CD4-positive, alpha-beta T cell treated with Interleukin-21 for 1 hour (primary cell): ENCODE results near the gene CEP170.
"Not testable (repeated sequence)": the region's sequence is repeated elsewhere in the genome, so short reads cannot be mapped to it uniquely, and the experiment has no call there.

Experiments
- DNase-seq: peaks from one replicate; pipeline ENCODE4 v3.0.0-alpha.2; 2020

Gene CEP170

GRCh38 chr1:243230914-243231313 lies 24.2 kb downstream of the CEP170 start:
- DNase-seq, result no peak

DNA sequence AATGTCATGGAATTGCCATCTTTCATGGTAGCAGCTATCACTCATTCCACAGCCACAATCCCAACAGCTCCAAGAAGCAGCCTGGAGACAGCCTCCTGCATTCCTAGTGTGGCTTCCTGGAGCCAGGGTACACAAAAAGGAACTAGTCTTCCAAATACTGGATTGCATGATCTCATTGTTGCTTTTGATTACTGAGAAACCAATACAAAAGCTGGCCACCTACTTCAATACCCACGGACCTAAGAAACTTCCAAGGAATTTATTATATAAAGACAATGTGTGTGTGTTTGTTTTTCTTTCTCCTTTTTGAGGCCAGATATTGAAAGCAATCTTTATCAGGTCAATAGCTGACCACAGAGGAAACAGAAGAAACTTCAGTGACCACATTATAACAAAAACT lies 25.6 kb downstream of the CEP170 start:
- no peak for DNase-seq

- DNase-seq, result no peak
These were observed 27.5 kb downstream of the CEP170 start for GRCh38 chr1:243227622-243228021.

GRCh38 chr1:243218059-243218458 lies 37.0 kb downstream of the CEP170 start:
- DNase-seq, result no peak

DNA sequence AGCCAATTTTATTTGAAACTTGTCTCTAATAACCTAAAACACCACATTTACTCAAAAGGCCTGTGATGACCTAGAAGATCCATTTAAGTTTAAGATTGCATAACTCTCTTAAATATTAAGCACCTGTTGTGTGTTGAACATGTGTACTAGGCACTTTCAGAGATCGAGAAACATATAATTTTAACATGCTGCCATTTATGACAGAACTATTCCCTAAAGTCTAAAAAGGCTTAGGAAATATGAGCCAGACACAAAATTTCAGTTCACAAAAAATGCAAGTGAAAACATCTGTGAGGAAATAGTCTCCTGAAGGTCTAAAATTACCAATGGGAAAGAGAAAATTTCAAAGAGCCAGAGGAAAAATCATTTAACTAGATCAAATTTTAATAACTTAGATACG lies 37.7 kb downstream of the CEP170 start:
- no peak for DNase-seq

GRCh38 chr1:243216741-243217140 lies 38.3 kb downstream of the CEP170 start:
- DNase-seq, result no peak

DNA sequence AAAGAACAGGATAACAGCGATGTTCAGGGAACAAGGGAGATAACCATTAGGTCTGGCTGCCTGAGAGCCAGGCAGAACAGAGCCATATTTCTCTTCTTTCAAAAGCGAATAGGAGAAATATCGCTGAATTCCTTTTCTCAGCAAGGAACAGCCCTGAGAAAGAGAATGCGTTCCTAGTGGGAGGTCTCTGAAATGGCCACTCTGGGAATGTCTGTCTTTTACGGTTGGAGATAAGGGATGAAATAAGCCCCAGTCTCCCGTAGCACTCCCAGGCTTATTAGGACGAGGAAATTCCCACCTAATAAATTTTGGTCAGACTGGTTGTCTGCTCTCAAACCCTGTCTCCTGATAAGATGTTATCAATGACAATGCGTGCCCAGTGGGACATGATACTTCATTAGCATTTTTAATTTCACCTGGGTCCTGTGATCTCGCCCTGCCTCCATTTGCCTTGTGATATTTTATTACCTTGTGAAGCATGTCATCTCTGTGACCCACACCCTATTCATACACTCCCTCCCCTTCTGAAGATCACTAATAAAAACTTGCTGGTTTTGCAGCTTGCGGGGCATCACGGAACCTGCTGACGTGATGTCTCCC lies 39.7 kb downstream of the CEP170 start:
- not testable (repeated sequence) for DNase-seq

DNA sequence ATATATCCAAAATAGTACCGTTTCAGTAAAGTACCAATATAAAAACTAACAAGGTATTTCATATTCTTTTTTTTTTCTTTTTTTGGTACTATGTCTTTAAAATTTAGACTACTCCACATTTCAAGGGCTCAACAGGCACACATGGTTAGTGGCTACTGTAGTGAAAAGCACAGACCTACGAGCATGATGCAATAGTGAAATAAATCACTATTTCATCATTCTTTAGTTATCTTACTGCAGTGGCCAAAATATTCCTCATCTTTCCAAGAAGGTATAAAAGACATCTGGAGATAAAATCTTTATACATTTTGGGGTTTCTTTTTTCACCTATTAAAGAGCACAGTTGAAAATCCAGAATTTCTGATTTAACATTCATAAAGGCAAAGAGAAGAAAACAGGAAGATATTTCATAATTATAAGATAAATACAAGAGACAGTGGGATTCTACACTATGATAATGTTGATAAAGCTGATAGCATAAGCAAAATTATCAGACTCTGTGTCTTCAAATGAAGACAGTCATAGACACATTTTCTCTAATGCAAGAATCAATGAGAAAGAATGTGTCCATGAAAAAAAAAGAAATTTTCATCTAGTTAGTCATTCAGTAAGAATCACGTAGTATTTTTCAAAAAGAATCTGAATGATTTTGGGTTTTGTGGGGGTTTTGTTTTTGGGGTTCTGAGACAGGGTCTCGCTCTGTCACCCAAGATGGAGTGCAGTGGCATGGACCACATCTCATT lies 41.9 kb downstream of the CEP170 start:
- no peak for DNase-seq

- DNase-seq, result not testable (repeated sequence)
These were observed 43.1 kb downstream of the CEP170 start for GRCh38 chr1:243211984-243212383.

DNA sequence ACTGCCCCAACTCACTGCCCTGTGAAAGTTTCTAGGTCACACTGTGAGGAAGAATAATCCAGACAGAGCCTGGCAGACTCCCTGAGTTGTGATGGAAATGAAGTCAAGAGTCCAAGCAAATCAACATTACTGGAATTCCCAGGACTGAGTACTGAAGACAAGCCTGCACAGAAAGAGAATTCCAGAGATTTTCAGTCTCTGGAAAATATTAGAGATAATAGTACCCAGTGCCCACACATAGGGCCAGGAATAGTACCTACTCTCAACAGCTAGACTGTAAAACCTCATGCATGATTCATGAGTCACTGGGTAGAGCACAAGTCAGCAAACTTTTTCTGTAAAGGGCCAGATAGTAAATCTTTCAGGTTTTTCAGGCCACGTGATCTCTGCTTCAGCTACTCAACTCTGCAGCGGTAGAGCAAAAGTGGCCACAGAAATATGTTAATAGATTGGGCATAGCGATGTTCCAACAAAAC lies 50.0 kb downstream of the CEP170 start:
- DNase-seq, result not testable (repeated sequence)

- DNase-seq, result not testable (repeated sequence)
These were observed 50.7 kb downstream of the CEP170 start for GRCh38 chr1:243204336-243204735.

DNA sequence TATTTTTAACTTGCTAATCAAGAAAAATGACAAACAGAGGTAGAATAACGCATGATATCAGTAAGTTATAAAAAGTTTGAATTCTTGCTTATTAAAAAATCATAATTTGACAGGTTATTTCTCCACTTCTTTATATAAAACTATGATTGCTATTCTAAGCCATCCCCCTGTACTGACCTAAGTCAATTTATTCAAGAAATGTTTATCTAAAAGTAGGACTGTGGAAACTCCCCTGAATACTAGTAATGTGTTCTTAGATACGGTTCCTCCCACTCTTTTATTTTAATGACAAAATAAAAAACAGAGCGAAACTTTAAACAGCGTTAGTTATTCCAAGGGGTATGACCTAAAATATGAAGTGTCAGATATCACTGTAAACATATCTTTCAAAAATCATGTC lies 51.9 kb downstream of the CEP170 start:
- not testable (repeated sequence) for DNase-seq

- not testable (repeated sequence) for DNase-seq
These were observed 53.8 kb downstream of the CEP170 start for GRCh38 chr1:243201316-243201715.

- not testable (repeated sequence) for DNase-seq
These were observed 57.6 kb downstream of the CEP170 start for GRCh38 chr1:243197524-243197923.

DNA sequence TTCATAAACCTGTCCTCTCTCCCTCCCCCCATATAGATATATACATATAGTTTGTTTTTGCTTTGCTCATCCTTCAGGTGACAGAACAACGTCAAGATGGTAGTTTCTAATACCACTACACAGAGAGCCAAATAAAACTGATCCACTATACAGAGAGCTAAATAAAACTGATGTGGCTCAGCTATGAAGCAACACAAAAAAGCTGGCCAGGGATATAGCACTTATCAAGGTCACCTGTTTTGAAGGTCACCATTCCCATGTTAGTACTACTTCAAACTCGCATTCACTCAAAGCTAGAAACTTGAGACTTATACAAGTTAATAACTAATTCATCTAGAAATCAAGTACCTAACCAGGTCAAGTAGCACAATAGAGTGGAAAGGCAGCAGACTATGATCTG lies 61.8 kb downstream of the CEP170 start:
- DNase-seq, result not testable (repeated sequence)

GRCh38 chr1:243186201-243186995 lies 68.7 kb downstream of the CEP170 start:
- not testable (repeated sequence) for DNase-seq

DNA sequence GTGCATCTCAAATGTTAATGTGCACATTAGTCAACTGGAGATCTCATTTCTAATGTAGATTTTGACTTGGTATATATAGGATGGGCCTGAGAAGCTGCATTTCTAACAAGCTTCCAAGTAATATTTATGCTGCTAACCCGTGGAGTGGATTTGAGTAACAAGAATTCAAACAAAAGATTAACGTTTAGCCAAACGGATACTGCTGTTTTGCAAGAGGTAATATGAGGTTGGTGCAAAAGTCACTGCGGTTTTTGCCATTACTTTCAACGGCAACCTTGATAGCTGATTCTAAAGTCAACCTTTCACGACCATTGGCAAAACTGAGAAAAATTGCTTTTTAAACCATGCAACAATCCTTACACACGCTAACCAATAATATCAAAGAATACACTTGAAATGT lies 70.3 kb downstream of the CEP170 start:
- DNase-seq, result not testable (repeated sequence)

GRCh38 chr1:243183661-243184060 lies 71.4 kb downstream of the CEP170 start:
- not testable (repeated sequence) for DNase-seq

GRCh38 chr1:243183176-243183575 lies 71.9 kb downstream of the CEP170 start:
- DNase-seq, result not testable (repeated sequence)

GRCh38 chr1:243179720-243180119 lies 75.4 kb downstream of the CEP170 start:
- no peak for DNase-seq

GRCh38 chr1:243177792-243178191 lies 77.3 kb downstream of the CEP170 start:
- not testable (repeated sequence) for DNase-seq

- DNase-seq, result not testable (repeated sequence)
These were observed 81.2 kb downstream of the CEP170 start for GRCh38 chr1:243173758-243174369.

- not testable (repeated sequence) for DNase-seq
These were observed 90.2 kb downstream of the CEP170 start for GRCh38 chr1:243164911-243165310.
